ENCODE data around the gene TESK1. TPM values are rescaled to one million over a fixed set of nuclear protein-coding genes. Genes with fewer than 3 reads are reported as not detected.
A peak's percentile ranks its signal among the peaks of the same experiment; 100 is the strongest.
"Not testable (repeated sequence)": the region's sequence is repeated elsewhere in the genome, so short reads cannot be mapped to it uniquely, and the experiment has no call there.

TESK1 gene
- total RNA-seq, 1 donor from 2014 or later, result 25.6 TPM

GRCh38 chr9:35579130-35579529, 25.9 kb upstream of the TESK1 start:
- no peak for DNase-seq (ENCODE audit: low spot score)

DNA sequence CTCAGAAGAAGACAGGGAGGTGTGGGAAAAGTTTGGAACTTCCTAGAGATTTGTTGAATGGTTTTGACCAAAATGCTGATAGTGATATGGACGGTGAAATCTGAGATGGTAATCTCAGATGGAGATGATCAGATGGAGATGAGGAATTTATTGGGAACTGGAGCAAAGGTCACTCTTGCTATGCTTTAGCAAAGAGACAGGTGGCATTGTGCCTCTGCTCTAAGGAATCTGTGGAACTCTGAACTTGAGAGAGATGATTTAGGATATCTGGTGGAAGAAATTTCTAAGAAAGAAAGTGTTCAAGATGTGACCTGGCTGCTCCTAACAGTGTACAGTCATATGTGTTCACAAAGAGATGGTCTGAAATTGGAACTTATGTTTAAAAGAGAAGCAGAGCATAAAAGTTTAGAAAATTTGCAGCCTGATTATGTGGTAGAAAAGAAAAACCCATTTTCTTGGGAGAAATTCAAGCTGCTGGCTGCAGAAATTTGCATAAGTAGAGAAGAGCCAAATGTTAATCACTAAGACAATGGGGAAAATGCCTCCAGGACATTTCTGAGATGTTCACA, 25.3 kb upstream of the TESK1 start:
- DNase-seq (ENCODE audit: low spot score), result not testable (repeated sequence)

DNA sequence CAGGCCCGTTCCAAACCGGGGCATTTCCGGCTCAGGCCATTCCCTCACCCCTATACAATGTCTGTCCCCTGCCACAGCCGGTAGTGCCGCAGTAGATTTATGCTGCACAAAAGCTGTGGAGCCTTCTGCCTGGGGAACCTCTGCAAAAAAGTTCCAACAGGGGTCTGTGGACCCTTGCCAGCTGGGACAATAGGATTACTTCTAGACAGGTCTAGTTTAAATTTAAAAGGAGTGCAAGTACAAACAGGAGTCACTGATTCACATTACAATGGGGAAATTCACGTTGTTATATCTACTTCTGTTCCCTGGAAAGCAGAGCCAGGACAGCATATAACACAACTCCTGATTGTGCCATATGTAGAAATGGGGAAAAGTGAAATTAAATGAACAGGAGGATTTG, 21.5 kb upstream of the TESK1 start:
- not testable (repeated sequence) for DNase-seq (ENCODE audit: low spot score)

- DNase-seq (ENCODE audit: low spot score), result not testable (repeated sequence)
Observed at GRCh38 chr9:35584681-35585080, 20.4 kb upstream of the TESK1 start.

GRCh38 chr9:35588506-35588905, 16.6 kb upstream of the TESK1 start:
- DNase-seq (ENCODE audit: low spot score), result not testable (repeated sequence)

- no peak for DNase-seq (ENCODE audit: low spot score)
Observed at GRCh38 chr9:35593581-35593980, 11.5 kb upstream of the TESK1 start.

DNA sequence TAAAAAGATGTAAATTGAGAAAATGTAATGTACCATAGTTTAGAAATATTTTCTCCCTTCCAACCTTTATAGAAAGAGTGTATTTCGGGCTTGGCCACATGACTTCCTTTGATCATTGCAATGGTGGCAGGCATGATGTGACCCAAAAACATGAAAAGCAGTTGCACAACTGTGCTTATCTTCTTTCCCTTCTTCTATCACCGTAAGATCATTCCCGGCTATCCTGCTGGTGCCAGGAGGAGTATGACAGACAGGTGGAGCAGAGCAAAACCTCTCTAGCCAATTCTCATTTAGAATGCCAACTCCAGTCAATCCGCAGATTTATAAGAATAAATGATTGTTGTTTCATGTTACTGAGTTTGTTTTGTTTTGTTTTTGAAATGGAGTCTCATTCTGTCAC, 10.6 kb upstream of the TESK1 start:
- no peak for DNase-seq (ENCODE audit: low spot score)

- not testable (repeated sequence) for DNase-seq (ENCODE audit: low spot score)
Observed at GRCh38 chr9:35596907-35597306, 8.2 kb upstream of the TESK1 start.

- no peak for DNase-seq (ENCODE audit: low spot score)
Observed at GRCh38 chr9:35598866-35599590, 6.0 kb upstream of the TESK1 start.

GRCh38 chr9:35599763-35600604, 5.1 kb upstream of the TESK1 start:
- DNase-seq (ENCODE audit: low spot score), result no peak

GRCh38 chr9:35603506-35603985, 1.5 kb upstream of the TESK1 start:
- DNase-seq (ENCODE audit: low spot score), result peak; percentile 77

GRCh38 chr9:35603986-35604577, 980 bp upstream of the TESK1 start:
- peak; percentile 100 for DNase-seq (ENCODE audit: low spot score)

DNA sequence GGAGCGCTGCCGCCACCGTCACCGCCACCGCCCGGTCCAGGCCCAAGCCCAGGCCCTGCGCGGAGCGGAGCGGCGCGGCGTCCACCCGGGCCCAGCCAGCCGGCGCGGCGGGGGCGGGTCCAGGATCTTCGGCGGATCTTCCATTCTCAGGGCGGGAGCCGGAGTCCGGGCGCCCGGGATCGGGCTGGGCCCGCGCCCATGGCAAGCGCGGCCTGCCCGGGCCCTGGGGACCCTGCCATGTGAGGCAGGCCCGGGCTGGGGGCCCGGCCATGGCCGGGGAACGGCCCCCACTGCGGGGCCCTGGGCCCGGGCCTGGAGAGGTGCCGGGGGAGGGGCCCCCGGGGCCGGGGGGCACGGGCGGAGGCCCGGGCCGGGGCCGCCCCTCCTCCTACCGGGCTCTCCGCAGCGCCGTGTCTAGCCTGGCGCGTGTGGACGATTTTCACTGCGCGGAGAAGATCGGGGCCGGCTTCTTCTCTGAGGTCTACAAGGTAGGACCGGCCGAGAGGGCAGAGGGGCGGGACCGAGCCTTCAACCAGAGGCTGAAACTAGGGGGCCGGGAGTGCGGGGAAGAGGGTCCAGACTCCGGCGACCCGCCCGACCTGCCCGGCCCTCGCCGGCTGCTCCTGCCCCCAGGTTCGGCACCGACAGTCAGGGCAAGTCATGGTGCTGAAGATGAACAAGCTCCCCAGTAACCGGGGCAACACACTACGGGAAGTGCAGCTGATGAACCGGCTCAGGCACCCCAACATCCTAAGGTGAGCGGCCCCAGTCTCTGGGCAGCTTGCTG, 482 bp downstream of the TESK1 start:
- no peak for DNase-seq (ENCODE audit: low spot score)

- DNase-seq (ENCODE audit: low spot score), result no peak
Observed at GRCh38 chr9:35606138-35606504, 1.1 kb downstream of the TESK1 start.

GRCh38 chr9:35606726-35607125, 1.7 kb downstream of the TESK1 start:
- DNase-seq (ENCODE audit: low spot score), result no peak

- DNase-seq (ENCODE audit: low spot score), result no peak
Observed at GRCh38 chr9:35608221-35608620, 3.2 kb downstream of the TESK1 start.

GRCh38 chr9:35609001-35609819, 4.1 kb downstream of the TESK1 start:
- DNase-seq (ENCODE audit: low spot score), result peak; percentile 45

GRCh38 chr9:35609820-35610163, 4.7 kb downstream of the TESK1 start:
- no peak for DNase-seq (ENCODE audit: low spot score)

GRCh38 chr9:35611230-35611797, 6.3 kb downstream of the TESK1 start:
- peak; percentile 53 for DNase-seq (ENCODE audit: low spot score)

DNA sequence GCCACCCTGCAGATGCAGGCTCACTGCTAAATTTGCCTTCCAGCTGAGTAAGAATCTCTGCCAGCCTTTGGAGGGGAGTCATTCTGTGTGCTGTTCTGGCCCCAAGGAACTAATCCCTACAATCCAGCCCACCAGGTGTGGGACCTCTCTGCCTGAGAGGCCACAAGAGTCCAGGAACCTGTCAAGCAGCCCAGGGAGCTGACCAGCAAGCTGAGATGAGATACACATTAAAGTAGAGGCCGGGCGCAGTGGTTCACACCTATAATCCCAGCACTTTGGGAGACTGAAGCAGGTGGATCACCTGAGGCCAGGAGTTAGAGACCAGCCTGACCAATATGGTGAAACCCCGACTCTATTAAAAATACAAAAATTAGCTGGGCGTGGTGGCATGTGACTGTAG, 7.0 kb downstream of the TESK1 start:
- DNase-seq (ENCODE audit: low spot score), result not testable (repeated sequence)

Data from ureter (tissue), 1 donor.